Hepatocyte (in vitro differentiated cells): Measurements from ENCODE around the gene GPRIN1. TPM values are rescaled to one million over a fixed set of nuclear protein-coding genes. Genes with fewer than 3 reads are reported as not detected.

Experiments
- DNase-seq: peaks from one replicate; pipeline ENCODE4 v3.0.0-alpha.2; 2016; ENCODE audit warnings: low spot score
- H2AFZ ChIP-seq: fragments of 200-600 bp; sonication (generic); 2 replicates; pipeline ENCODE4 v1.6.0; 2016; ENCODE audit warnings: antibody characterized with exemption, mild to moderate bottlenecking
- H3K27ac ChIP-seq: fragments of 200-600 bp; sonication (generic); 2 replicates; pipeline ENCODE4 v1.5.1; 2016; ENCODE audit warnings: mild to moderate bottlenecking
- H3K27me3 ChIP-seq: fragments of 200-600 bp; sonication (generic); 2 replicates; pipeline ENCODE4 v1.6.1; 2016
- H3K36me3 ChIP-seq: fragments of 200-600 bp; sonication (generic); replicated peaks from 2 replicates; pipeline ENCODE4 v1.5.1; 2016; ENCODE audit warnings: low read depth; ENCODE audit not compliant: insufficient read depth
- H3K4me1 ChIP-seq: fragments of 200-600 bp; sonication (generic); 2 replicates; pipeline ENCODE4 v1.5.1; 2016; ENCODE audit warnings: mild to moderate bottlenecking, moderate library complexity; ENCODE audit not compliant: insufficient read depth
- H3K4me2 ChIP-seq: fragments of 200-600 bp; sonication (generic); 2 replicates; pipeline ENCODE4 v1.6.0; 2016
- H3K4me3 ChIP-seq: fragments of 200-600 bp; sonication (generic); 2 replicates; pipeline ENCODE4 v1.5.1; 2016; ENCODE audit warnings: mild to moderate bottlenecking
- H3K79me2 ChIP-seq: fragments of 200-600 bp; sonication (generic); 2 replicates; pipeline ENCODE4 v1.6.0; 2017; ENCODE audit warnings: mild to moderate bottlenecking
- H3K9me2 ChIP-seq: fragments of 200-600 bp; sonication (generic); replicated peaks from 2 replicates; pipeline ENCODE4 v1.6.0; 2017; ENCODE audit warnings: mild to moderate bottlenecking; ENCODE audit not compliant: insufficient read depth
- H3K9me3 ChIP-seq: fragments of 200-600 bp; sonication (generic); 2 replicates; pipeline ENCODE4 v1.5.1; 2016; ENCODE audit warnings: low read depth, mild to moderate bottlenecking
- H4K20me1 ChIP-seq: fragments of 200-600 bp; sonication (generic); 2 replicates; pipeline ENCODE4 v1.6.0; 2016; ENCODE audit warnings: mild to moderate bottlenecking; ENCODE audit not compliant: insufficient read depth, poor library complexity, severe bottlenecking
- EZH2 ChIP-seq: fragments of 200-600 bp; sonication (generic); IDR thresholded peaks from 2 replicates; pipeline ENCODE4 v1.6.1; 2016; ENCODE audit warnings: antibody characterized with exemption, mild to moderate bottlenecking, borderline replicate concordance
- EZH2phosphoT487 ChIP-seq: fragments of 200-600 bp; sonication (generic); IDR thresholded peaks from one replicate; pipeline ENCODE4 v1.6.1; 2018; ENCODE audit warnings: antibody characterized with exemption, mild to moderate bottlenecking, low read depth, moderate library complexity; ENCODE audit not compliant: unreplicated experiment, severe bottlenecking
- WGBS: methylation state at CpG from one replicate; pipeline ENCODE4 v1.1.6; 2016; ENCODE audit warnings: low lambda C conversion rate; ENCODE audit errors: missing lambda C conversion rate; 5-methylcytosine and 5-hydroxymethylcytosine counted together
- polyA plus RNA-seq: library from polyadenylated mRNA; unstranded; fragments of >200 nt; fragmentation: Nextera tagmentation; extraction: Ambion mirVana; gene quantifications from 2 replicates; pipeline ENCODE4 v1.2.1, GENCODE V29; 2016
- total RNA-seq: library from RNA; depleted of rRNA; stranded (reverse); fragments of >200 nt; gene quantifications from 2 replicates; pipeline ENCODE4 v1.2.3, GENCODE V29; 2014
- TF ChIP-seq, protein P1 (sequence below): fragments of 200-600 bp; sonication (generic); IDR thresholded peaks from 2 replicates; pipeline ENCODE4 v1.5.1; 2016; ENCODE audit warnings: antibody characterized with exemption, mild to moderate bottlenecking; ENCODE audit not compliant: poor library complexity

The GPRIN1 gene
- total and polyA plus RNA-seq, 2 experiments from 2014 or later: 1.6 to 2.2 TPM

DNA sequence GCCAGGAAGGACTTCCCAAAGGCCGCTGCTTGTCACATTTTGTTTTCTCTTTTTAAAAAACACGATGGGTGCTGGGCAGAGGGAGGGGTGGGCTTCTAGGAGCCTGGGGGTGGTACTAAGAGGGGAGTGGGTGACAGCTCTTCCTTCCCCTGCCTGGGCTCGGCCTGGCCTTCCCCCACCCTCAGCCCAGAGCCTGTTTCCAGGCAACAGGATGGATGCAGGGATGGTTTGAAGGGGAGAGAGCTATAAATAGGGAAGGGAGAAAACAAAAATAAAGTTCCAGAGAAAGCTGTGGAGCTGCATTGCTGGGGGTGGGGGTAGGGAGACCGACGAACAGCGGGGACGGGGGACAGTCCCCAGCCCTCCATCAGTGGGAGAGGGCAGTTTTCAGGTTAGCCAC lies 6.6 kb upstream of the GPRIN1 start:
- peaks cover 55% of the 10 kb centered on the region for H3K27me3 ChIP-seq
- no peaks in the 10 kb centered on the region for H3K4me1 ChIP-seq
- H3K9me3 ChIP-seq: no peaks in the 10 kb centered on the region
- no peaks in the 10 kb centered on the region for H3K36me3 ChIP-seq
- no peak for TF ChIP-seq EZH2
- TF ChIP-seq EZH2phosphoT487: no peak
- TF ChIP-seq, protein P1, sequence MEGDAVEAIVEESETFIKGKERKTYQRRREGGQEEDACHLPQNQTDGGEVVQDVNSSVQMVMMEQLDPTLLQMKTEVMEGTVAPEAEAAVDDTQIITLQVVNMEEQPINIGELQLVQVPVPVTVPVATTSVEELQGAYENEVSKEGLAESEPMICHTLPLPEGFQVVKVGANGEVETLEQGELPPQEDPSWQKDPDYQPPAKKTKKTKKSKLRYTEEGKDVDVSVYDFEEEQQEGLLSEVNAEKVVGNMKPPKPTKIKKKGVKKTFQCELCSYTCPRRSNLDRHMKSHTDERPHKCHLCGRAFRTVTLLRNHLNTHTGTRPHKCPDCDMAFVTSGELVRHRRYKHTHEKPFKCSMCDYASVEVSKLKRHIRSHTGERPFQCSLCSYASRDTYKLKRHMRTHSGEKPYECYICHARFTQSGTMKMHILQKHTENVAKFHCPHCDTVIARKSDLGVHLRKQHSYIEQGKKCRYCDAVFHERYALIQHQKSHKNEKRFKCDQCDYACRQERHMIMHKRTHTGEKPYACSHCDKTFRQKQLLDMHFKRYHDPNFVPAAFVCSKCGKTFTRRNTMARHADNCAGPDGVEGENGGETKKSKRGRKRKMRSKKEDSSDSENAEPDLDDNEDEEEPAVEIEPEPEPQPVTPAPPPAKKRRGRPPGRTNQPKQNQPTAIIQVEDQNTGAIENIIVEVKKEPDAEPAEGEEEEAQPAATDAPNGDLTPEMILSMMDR: no peak
- H3K79me2 ChIP-seq: no peaks in the 10 kb centered on the region
- H2AFZ ChIP-seq: no peak overlapping the region
- no peak overlapping the region for H3K27ac ChIP-seq
- no peaks in the 10 kb centered on the region for H3K9me2 ChIP-seq
- H4K20me1 ChIP-seq: no peaks in the 10 kb centered on the region
- no peak for DNase-seq
- H3K4me3 ChIP-seq: no peak overlapping the region
- H3K4me2 ChIP-seq: no peak overlapping the region
- WGBS: 80% methylated on average over 7 of the region's 7 CpGs

DNA sequence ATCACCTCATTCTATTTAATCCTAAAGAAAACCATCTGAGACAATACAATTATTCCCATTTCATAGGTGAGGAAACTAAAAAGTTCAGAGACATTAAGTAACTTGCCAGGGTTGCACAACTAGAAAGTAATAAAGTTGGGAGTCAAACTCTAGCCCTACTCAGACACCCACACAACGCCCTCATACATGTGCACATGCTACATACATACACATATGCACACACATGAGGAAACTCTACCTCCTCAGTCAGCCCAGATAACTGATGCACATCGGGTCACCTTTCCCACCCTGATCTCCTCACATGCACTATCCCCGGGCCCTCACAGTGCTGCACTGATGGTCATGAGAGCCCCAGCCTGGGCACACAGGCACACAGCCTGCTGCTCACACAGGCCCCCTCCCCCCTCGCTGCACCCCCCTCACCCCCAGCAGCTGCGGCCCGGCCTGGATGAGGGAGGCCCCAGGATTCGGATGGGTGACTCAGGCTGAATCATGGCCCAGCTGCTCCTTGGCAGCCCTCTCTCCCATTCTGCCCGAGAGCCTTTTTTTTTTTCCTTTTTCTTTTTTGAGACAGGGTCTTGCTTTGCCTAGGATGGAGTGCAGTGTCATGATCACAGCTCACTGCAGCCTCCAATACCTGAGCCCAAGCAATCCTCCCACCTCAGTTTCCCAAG lies 5.0 kb upstream of the GPRIN1 start:
- no peak for TF ChIP-seq EZH2phosphoT487
- TF ChIP-seq EZH2: no peak
- TF ChIP-seq, protein P1: no peak
- Histone ChIP-seq H3K4me3 (no peak overlapping the region), H3K9me2 (no peaks in the 10 kb centered on the region), H3K27ac (no peak overlapping the region), H3K4me2 (no peak overlapping the region), H3K36me3 (no peaks in the 10 kb centered on the region), H2AFZ (no peak overlapping the region), H3K27me3 (peaks cover 39% of the 10 kb centered on the region), H3K9me3 (no peaks in the 10 kb centered on the region), H3K4me1 (no peaks in the 10 kb centered on the region), H3K79me2 (no peaks in the 10 kb centered on the region), H4K20me1 (no peaks in the 10 kb centered on the region)
- DNase-seq: no peak
- WGBS: 79% methylated on average over 6 of the region's 8 CpGs

DNA sequence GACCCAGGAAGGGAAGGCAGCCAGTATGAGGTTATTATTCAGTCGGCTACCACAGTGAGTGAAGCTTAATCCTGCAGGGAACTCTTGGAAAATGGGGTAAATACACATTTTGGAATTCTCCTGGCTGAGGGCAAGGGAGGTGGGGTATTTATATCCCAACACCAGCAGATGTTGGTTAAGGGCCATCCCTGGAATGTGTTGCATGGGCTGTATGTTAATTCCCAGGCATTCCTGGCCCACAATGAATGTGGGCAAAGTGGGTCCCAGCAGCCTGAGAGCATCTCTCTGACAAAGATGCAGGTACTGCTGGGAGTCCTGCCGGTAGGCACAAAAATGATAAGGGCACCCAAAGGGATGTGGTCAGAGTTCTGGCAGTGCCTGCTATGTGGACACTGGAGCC lies 2.9 kb upstream of the GPRIN1 start:
- DNase-seq: no peak
- H3K4me2 ChIP-seq: no peak overlapping the region
- no peaks in the 10 kb centered on the region for H3K36me3 ChIP-seq
- no peak overlapping the region for H2AFZ ChIP-seq
- H3K27me3 ChIP-seq: peaks cover 18% of the 10 kb centered on the region
- H3K9me2 ChIP-seq: no peaks in the 10 kb centered on the region
- 78% methylated on average over 2 of the region's 2 CpGs for WGBS
- no peak overlapping the region for H3K27ac ChIP-seq
- no peaks in the 10 kb centered on the region for H3K9me3 ChIP-seq
- H4K20me1 ChIP-seq: no peaks in the 10 kb centered on the region
- no peaks in the 10 kb centered on the region for H3K4me1 ChIP-seq
- TF ChIP-seq, protein P1: no peak
- TF ChIP-seq EZH2phosphoT487 (no peak), EZH2 (no peak)
- H3K79me2 ChIP-seq: no peaks in the 10 kb centered on the region
- no peak overlapping the region for H3K4me3 ChIP-seq
